Glutamatergic neuron (in vitro differentiated cells): ENCODE results near the gene PIK3CG. TPM values are rescaled to one million over a fixed set of nuclear protein-coding genes. Genes with fewer than 3 reads are reported as not detected.

Source experiments
- DNase-seq: peaks from one replicate; pipeline ENCODE4 v3.0.0; 2022
- H3K27ac Mint-ChIP-seq: one replicate; pipeline ENCODE4 v1.8.0; 2020; ENCODE audit warnings: mild to moderate bottlenecking, mixed read lengths, inconsistent platforms; ENCODE audit not compliant: unreplicated experiment
- H3K27me3 Mint-ChIP-seq: one replicate; pipeline ENCODE4 v1.8.0; 2020; ENCODE audit warnings: mild to moderate bottlenecking, moderate library complexity, mixed read lengths, inconsistent platforms; ENCODE audit not compliant: unreplicated experiment
- H3K36me3 Mint-ChIP-seq: one replicate; pipeline ENCODE4 v1.8.0; 2020; ENCODE audit warnings: mild to moderate bottlenecking, mixed read lengths, inconsistent platforms; ENCODE audit not compliant: unreplicated experiment
- H3K4me1 Mint-ChIP-seq: one replicate; pipeline ENCODE4 v1.8.0; 2020; ENCODE audit warnings: mild to moderate bottlenecking, low read depth, mixed read lengths, inconsistent platforms; ENCODE audit not compliant: unreplicated experiment
- H3K4me3 Mint-ChIP-seq: one replicate; pipeline ENCODE4 v1.8.0; 2020; ENCODE audit warnings: mild to moderate bottlenecking, mixed read lengths, inconsistent platforms; ENCODE audit not compliant: unreplicated experiment
- H3K9me3 Mint-ChIP-seq: one replicate; pipeline ENCODE4 v1.8.0; 2020; ENCODE audit warnings: mild to moderate bottlenecking, moderate library complexity, mixed read lengths, inconsistent platforms; ENCODE audit not compliant: unreplicated experiment
- CTCF ChIP-seq: fragments of 200-600 bp; sonication (generic); IDR thresholded peaks from one replicate; pipeline ENCODE4 v1.5.0; 2021; ENCODE audit not compliant: partially characterized antibody, unreplicated experiment
- total RNA-seq: library from RNA; stranded (reverse); fragmentation: NEBNext Ultra II Directional; extraction: Animal tissue kit (Norgen Biotek cat#: 25700); gene quantifications from one replicate; pipeline ENCODE4 v1.2.1, GENCODE V29; 2021; ENCODE audit not compliant: unreplicated experiment

PIK3CG gene
- total RNA-seq, 1 donor from 2014 or later, result not detected

- H3K27ac Mint-ChIP-seq, result no peak overlapping the region
- H3K9me3 Mint-ChIP-seq, result peaks cover 2% of the 10 kb centered on the region
- H3K4me1 Mint-ChIP-seq, result no peaks in the 10 kb centered on the region
- H3K4me3 Mint-ChIP-seq, result no peak overlapping the region
- DNase-seq, result no peak
- no peaks in the 10 kb centered on the region for H3K27me3 Mint-ChIP-seq
- no peak for TF ChIP-seq CTCF
- no peaks in the 10 kb centered on the region for H3K36me3 Mint-ChIP-seq
Measured at GRCh38 chr7:106858618-106859532, 6.2 kb upstream of the PIK3CG start.

- no peak overlapping the region for H3K27ac Mint-ChIP-seq
- no peaks in the 10 kb centered on the region for H3K27me3 Mint-ChIP-seq
- H3K4me3 Mint-ChIP-seq, result no peak overlapping the region
- TF ChIP-seq CTCF, result no peak
- H3K9me3 Mint-ChIP-seq, result peaks cover 1% of the 10 kb centered on the region
- H3K4me1 Mint-ChIP-seq, result no peaks in the 10 kb centered on the region
- DNase-seq, result no peak
- no peaks in the 10 kb centered on the region for H3K36me3 Mint-ChIP-seq
Measured at GRCh38 chr7:106862317-106863089, 2.6 kb upstream of the PIK3CG start.

GRCh38 chr7:106863274-106863997 lies 1.6 kb upstream of the PIK3CG start:
- H3K27me3 Mint-ChIP-seq, result no peaks in the 10 kb centered on the region
- no peaks in the 10 kb centered on the region for H3K4me1 Mint-ChIP-seq
- no peak overlapping the region for H3K27ac Mint-ChIP-seq
- no peak overlapping the region for H3K4me3 Mint-ChIP-seq
- TF ChIP-seq CTCF, result no peak
- no peaks in the 10 kb centered on the region for H3K36me3 Mint-ChIP-seq
- H3K9me3 Mint-ChIP-seq, result peaks cover under 1% of the 10 kb centered on the region
- DNase-seq, result no peak

GRCh38 chr7:106864298-106865081 lies 592 bp upstream of the PIK3CG start:
- TF ChIP-seq CTCF, result no peak
- no peak overlapping the region for H3K27ac Mint-ChIP-seq

More at GRCh38 chr7:106864298-106865081, 592 bp upstream of the PIK3CG start:
- Mint-ChIP-seq H3K4me3 (no peak overlapping the region), H3K9me3 (peaks cover 3% of the 10 kb centered on the region), H3K4me1 (no peaks in the 10 kb centered on the region), H3K36me3 (no peaks in the 10 kb centered on the region), H3K27me3 (no peaks in the 10 kb centered on the region)
- DNase-seq, result no peak
